ENCODE data around the gene SMG7.

The SMG7 gene

GRCh38 chr1:183512450-183512849 lies 40.2 kb downstream of the SMG7 start:
- no peak for DNase-seq (ENCODE audit: low spot score)

- DNase-seq (ENCODE audit: low spot score) = no peak
These were observed 41.9 kb downstream of the SMG7 start for GRCh38 chr1:183514235-183514634.

DNA sequence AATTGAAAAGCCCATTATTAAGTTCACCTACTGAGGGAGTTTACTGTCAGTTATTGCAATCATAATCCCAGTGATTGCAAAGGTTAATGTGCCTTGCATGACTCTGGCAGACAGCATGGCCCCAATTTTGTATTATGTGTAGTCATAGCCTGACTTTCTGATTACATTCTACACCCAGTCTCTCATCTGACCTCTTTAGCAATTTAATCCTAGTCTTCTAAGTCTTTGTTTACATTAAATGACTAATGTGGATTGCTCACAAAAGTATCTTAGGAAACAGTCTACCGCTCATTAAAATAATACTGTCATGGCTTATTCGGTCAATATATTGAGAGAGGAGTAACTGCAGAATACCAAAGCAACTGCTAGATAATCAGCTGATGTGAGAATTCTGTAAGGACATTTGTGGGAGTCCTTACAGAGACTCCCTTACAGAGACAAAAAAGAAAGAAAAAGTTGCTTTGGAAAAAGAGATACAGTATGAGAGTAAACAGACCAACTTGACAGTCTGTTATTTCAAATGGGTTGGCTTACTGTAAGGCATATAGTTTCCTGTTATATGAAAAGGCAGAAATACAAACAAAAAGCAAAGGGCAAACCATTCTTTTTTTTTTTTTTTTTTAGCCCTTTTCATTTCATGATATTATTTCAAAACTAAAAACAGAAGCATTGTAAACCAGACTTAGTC lies 42.8 kb downstream of the SMG7 start:
- DNase-seq (ENCODE audit: low spot score) = peak; percentile 26

GRCh38 chr1:183516725-183517124 lies 44.4 kb downstream of the SMG7 start:
- no peak for DNase-seq (ENCODE audit: low spot score)

- DNase-seq (ENCODE audit: low spot score) = no peak
These were observed 45.1 kb downstream of the SMG7 start for GRCh38 chr1:183517401-183517800.

DNA sequence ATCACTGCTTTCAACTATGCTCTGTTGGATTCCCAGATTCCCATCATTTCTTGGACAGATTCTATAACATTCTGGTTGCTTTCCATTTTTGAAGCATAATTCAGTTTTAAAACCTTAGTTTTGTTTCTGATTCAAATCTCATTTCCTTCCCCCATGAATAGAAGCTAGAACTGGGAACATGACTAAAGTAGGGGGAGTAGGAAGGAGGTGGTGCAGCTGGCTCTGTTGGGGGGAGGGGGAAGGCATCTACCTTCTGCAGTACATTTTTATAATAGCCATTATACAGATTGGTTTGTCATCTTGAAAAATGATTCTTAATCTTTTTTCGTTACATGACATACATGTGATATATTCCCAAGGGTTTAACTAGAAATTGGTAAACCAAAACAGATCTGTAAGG lies 48.1 kb downstream of the SMG7 start:
- no peak for DNase-seq (ENCODE audit: low spot score)

GRCh38 chr1:183522104-183522503 lies 49.8 kb downstream of the SMG7 start:
- DNase-seq (ENCODE audit: low spot score) = no peak

- DNase-seq (ENCODE audit: low spot score) = no peak
These were observed 56.3 kb downstream of the SMG7 start for GRCh38 chr1:183528577-183528976.

GRCh38 chr1:183533617-183534174 lies 61.4 kb downstream of the SMG7 start:
- DNase-seq (ENCODE audit: low spot score) = no peak

- DNase-seq (ENCODE audit: low spot score) = no peak
These were observed 65.1 kb downstream of the SMG7 start for GRCh38 chr1:183537405-183537804.

- peak; percentile 64 for DNase-seq (ENCODE audit: low spot score)
These were observed 71.4 kb downstream of the SMG7 start for GRCh38 chr1:183543619-183544204.

GRCh38 chr1:183544598-183545297 lies 72.4 kb downstream of the SMG7 start:
- DNase-seq (ENCODE audit: low spot score) = peak; percentile 91

DNA sequence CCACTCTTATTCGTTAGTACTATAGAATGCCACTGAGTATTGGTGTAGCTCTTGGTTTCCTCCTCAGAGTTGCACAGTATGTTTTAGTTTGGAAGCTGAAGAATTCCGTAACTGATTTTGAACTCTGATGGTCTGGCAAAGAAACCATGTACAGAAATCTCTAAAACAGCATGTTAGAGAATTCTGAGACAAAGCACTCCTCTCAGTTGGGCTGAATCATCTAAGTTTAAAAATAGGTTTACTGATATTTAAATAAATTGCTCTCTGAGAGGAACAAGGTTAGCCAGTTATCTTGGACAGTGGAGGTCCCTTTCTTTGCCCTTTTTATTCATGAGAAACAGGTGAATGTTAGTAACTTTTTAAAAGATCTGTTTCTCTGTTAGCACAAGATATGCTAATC lies 74.1 kb downstream of the SMG7 start:
- DNase-seq (ENCODE audit: low spot score) = no peak

DNA sequence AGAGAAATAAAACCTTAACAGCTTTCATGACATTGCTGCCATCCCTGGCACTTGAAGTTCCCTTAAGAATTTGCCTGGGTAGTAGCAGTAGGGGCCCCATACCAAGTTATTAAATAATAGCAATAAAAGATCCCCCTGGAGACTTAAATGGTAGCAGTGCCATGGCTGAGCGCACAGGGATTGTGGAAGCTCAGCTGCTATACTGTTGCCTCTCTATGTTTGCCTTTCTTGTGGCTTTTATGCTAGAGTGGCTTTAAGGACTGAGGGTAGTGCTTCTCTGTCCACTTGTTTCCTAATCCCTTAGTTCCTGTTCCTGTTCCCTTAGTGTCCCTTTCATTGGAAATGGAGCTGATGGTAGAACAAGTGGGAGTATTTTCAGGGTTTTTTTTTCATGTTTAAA lies 75.8 kb downstream of the SMG7 start:
- peak; percentile 76 for DNase-seq (ENCODE audit: low spot score)

DNA sequence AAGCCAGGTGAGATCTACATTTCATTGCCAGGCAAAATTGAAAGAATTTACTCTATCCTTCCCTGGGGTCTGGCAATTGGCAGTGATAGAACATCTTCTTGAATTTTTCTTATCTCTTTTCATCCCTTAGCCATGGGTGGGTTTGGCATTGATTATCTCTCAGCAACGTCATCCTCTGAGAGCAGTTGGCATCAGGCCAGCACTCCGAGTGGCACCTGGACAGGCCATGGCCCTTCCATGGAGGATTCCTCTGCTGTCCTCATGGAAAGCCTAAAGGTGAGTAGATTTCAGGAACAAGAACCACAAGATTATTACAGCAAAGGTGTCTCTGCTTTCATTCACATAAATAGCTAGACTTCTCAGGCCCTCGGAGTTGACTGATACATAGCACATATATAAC lies 78.6 kb downstream of the SMG7 start:
- no peak for DNase-seq (ENCODE audit: low spot score)

DNA sequence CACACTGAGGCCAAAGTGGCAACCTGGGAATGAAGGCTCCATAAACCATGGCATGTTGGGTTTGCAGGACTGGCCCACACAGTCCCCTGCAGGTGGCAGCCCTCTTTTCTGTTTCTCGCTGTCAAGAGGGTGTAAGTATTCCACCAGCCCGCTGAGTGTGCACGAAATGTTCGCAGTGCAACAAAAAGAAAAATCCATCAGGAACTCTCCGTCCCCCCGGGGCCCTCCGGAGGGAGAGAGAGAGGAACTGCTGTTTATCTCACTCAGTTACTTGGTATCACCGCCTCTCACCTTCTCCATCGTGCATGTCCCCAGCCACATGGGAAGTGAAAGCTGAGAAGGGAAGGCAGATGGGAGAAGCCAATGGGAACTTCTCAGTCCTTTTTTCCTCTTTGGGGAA lies 79.6 kb downstream of the SMG7 start:
- DNase-seq (ENCODE audit: low spot score) = no peak

DNA sequence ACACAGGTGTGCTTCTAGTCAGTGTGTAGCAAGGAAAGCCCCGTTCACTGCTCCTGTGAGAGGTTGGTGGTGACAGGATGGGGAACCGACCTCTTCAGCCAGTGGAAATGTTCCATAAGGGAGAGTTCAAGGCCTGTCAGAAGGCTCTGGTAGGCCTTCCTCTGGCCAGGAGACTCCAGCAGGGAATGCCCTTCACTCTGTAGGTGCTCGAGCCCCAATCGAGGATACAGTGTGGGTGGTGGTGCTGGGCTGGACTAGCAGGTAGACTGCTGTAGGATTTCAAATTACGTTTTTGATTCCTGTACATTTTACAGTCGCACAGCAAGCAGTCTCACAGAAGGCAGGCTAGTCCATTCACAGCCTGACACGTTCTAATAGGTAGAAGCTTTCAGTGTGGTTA lies 80.1 kb downstream of the SMG7 start:
- DNase-seq (ENCODE audit: low spot score) = no peak

GRCh38 chr1:183552891-183553290 lies 80.6 kb downstream of the SMG7 start:
- no peak for DNase-seq (ENCODE audit: low spot score)

GRCh38 chr1:183553331-183553730 lies 81.0 kb downstream of the SMG7 start:
- DNase-seq (ENCODE audit: low spot score) = no peak

DNA sequence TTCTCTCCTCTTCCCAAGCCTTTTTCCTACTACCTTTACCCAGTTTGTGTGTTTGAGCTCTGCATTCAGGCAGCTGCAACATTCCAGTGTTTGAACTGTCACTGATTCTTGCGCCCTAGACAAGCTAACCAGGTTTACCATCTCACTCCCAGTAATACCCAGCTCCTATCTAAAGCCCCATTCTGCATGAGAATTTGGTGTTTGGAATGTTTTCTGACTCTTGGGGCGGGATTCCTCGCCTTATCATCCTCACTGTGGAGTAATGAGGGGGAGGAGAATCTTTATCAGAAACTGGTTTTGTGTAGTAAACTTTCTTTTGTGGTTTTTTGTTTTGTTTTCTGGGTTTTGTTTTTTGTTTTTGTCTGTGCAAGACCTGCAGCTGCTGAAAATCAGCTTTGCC lies 81.5 kb downstream of the SMG7 start:
- no peak for DNase-seq (ENCODE audit: low spot score)

DNA sequence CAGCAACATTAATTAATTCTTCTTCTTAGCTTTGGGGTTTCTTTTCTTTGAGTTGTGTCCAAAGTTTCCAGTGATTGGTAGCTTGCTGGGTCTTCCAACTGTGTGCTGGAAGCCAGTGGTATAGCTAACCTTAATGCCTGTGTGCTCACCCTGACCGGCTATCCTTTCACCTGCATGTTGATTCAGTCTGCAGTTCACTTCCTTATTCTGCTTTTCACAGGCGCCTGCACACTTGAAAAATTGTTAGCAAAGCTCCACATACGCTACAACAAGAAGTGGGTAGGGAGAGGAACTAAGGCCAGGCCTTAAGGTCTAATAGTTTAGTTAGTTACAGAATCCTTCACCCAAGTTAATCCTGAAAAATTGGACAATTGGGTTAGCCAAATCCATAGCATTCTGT lies 82.3 kb downstream of the SMG7 start:
- no peak for DNase-seq (ENCODE audit: low spot score)

GRCh38 chr1:183559061-183559460 lies 86.8 kb downstream of the SMG7 start:
- DNase-seq (ENCODE audit: low spot score) = no peak

- DNase-seq (ENCODE audit: low spot score) = peak; percentile 55
These were observed 90.4 kb downstream of the SMG7 start for GRCh38 chr1:183562701-183563100.

Data from kidney tubule cell (primary cell).